ENCODE measurements around the gene BCAS1. TPM values are rescaled to one million over a fixed set of nuclear protein-coding genes. Genes with fewer than 3 reads are reported as not detected.

The BCAS1 gene
- total RNA-seq, 1 experiment from 2014 or later: 0.17 TPM

- H3K4me2 ChIP-seq (ENCODE audit: low read length): no peak overlapping the region
- H3K9me2 ChIP-seq (ENCODE audit: insufficient read depth): no peaks in the 10 kb centered on the region
- BruUV-seq (replicated peaks): no TSS peak
- no peaks in the 10 kb centered on the region for H3K9me3 ChIP-seq (ENCODE audit: control insufficient read depth in 1 of 2, insufficient read depth in 1 of 2, low read depth in 1 of 2, low read length in 2 of 2)
- no peak overlapping the region for H2AFZ ChIP-seq (ENCODE audit: low read depth, low read length, poor library complexity, severe bottlenecking)
- H4K20me1 ChIP-seq (ENCODE audit: insufficient read depth): no peaks in the 10 kb centered on the region
- no peak overlapping the region for H3K27ac ChIP-seq (ENCODE audit: low read depth, low read length)
- no peaks in the 10 kb centered on the region for H3K4me1 ChIP-seq (ENCODE audit: control insufficient read depth in 1 of 2, insufficient read depth in 2 of 2, low read length in 2 of 2)
- no peak overlapping the region for H3K9ac ChIP-seq (ENCODE audit: low read length)
- no peak for DNase-seq (ENCODE audit: low read depth, low spot score)
- ChIA-PET CTCF (no interaction called here), POLR2A (no interaction called here), RAD21 (ENCODE audit: low non-redundant PET in 1 of 2, low total read pairs in 2 of 2, uncharacterized antibody in 2 of 2, unreplicated experiment in 2 of 2) (no interaction called here)
- no peak overlapping the region for H3K4me3 ChIP-seq (replicated peaks in 1 of 2; ENCODE audit: low read depth in 1 of 2, low read length in 2 of 2)
- intact Hi-C loops (cut with micrococcal nuclease): no loop called here
- no peaks in the 10 kb centered on the region for H3K27me3 ChIP-seq (ENCODE audit: insufficient read depth, low read length)
- no peaks in the 10 kb centered on the region for H3K79me2 ChIP-seq (ENCODE audit: insufficient read depth, low read length)
- ATAC-seq: no peak
- H3K36me3 ChIP-seq (ENCODE audit: control insufficient read depth in 1 of 2, insufficient read depth in 2 of 2, low read length in 2 of 2): no peaks in the 10 kb centered on the region
- TF ChIP-seq POLR2AphosphoS5 (IDR thresholded peaks at IDR 0.05; ENCODE audit: low read depth, low read length): no peak
- no peak for TF ChIP-seq REST (IDR thresholded peaks at IDR 0.05; ENCODE audit: low read depth)
- TF ChIP-seq YY1 (IDR thresholded peaks at IDR 0.05; ENCODE audit: extremely low read depth, insufficient replicate concordance, low read depth, low read length): no peak
- no peak for TF ChIP-seq CBX3 (IDR thresholded peaks at IDR 0.05; ENCODE audit: low read depth)
- TF ChIP-seq SRF (IDR thresholded peaks at IDR 0.05; ENCODE audit: low read depth): no peak
- TF ChIP-seq CTCF (IDR thresholded peaks at IDR 0.05 in 2 of 3, conservative IDR thresholded peaks at IDR 0.05 in 1 of 3; ENCODE audit: borderline replicate concordance in 1 of 3, insufficient read depth in 1 of 3, low read depth in 2 of 3, low read length in 2 of 3): no peak
- TF ChIP-seq SIN3A (IDR thresholded peaks at IDR 0.05; ENCODE audit: low read depth): no peak
- TF ChIP-seq TCF7L2 (IDR thresholded peaks at IDR 0.05; ENCODE audit: borderline replicate concordance, extremely low read depth, insufficient read depth, insufficient read length): no peak
- no peak for TF ChIP-seq ELF1 (IDR thresholded peaks at IDR 0.05; ENCODE audit: borderline replicate concordance, low read depth)
- no peak for TF ChIP-seq POLR2A (IDR thresholded peaks at IDR 0.05; ENCODE audit: borderline replicate concordance, extremely low read depth, insufficient read depth, insufficient read length)
- TF ChIP-seq EGR1 (IDR thresholded peaks at IDR 0.05; ENCODE audit: low read depth): no peak
- TF ChIP-seq ZBTB33 (IDR thresholded peaks at IDR 0.05; ENCODE audit: extremely low read depth, insufficient replicate concordance, low read length): no peak
- no peak for TF ChIP-seq ZNF274 (IDR thresholded peaks at IDR 0.05; ENCODE audit: low read depth, low read length)
Measured at GRCh38 chr20:53999077-53999476, 71.3 kb downstream of the BCAS1 start.
